ENCODE data around the gene BICC1.

DNA sequence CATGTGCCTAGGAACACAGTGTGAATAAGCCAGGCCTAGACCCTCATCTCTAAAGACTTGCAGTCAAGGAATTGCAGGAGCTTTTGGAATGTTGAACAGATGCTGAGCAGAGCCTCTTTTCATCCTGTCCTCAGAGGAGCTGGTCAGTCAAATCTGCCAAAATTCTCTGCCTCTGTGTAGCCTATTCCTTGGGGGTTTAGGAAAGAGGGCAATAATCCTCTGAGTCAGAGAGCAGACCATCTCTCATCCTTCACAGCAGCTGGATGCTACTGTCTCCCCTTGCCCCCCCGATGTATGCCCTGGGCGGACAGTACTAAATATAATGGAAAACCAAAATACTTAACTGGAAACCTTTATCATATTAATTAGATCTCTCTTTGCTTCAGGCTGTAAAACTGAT is 52.6 kb downstream of the BICC1 start:
- TF ChIP-seq, protein P1, sequence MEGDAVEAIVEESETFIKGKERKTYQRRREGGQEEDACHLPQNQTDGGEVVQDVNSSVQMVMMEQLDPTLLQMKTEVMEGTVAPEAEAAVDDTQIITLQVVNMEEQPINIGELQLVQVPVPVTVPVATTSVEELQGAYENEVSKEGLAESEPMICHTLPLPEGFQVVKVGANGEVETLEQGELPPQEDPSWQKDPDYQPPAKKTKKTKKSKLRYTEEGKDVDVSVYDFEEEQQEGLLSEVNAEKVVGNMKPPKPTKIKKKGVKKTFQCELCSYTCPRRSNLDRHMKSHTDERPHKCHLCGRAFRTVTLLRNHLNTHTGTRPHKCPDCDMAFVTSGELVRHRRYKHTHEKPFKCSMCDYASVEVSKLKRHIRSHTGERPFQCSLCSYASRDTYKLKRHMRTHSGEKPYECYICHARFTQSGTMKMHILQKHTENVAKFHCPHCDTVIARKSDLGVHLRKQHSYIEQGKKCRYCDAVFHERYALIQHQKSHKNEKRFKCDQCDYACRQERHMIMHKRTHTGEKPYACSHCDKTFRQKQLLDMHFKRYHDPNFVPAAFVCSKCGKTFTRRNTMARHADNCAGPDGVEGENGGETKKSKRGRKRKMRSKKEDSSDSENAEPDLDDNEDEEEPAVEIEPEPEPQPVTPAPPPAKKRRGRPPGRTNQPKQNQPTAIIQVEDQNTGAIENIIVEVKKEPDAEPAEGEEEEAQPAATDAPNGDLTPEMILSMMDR (IDR thresholded peaks at IDR 0.05 in 8 of 11, conservative IDR thresholded peaks at IDR 0.05 in 3 of 11), result no peak
- TF ChIP-seq POLR2A (IDR thresholded peaks at IDR 0.05), result no peak
- no peak for TF ChIP-seq POLR2AphosphoS5 (IDR thresholded peaks at IDR 0.05)

Measured in spleen (tissue), 7 donors.